HepG2 (cell line): Measurements from ENCODE around the gene KRTAP10-8.

Source experiments
- DBP ChIP-seq: sonication (generic); formaldehyde crosslinking; IDR thresholded peaks from 2 replicates; pipeline ENCODE4 v1.4.0; 2020; ENCODE audit warnings: missing genetic modification reagents; ENCODE audit errors: not compliant biosample characterization
- E2F5 ChIP-seq: sonication (generic); formaldehyde crosslinking; conservative IDR thresholded peaks from 2 replicates; pipeline ENCODE4 v1.4.0; 2020; ENCODE audit warnings: missing genetic modification reagents
- MYNN ChIP-seq: sonication (generic); formaldehyde crosslinking; IDR thresholded peaks from 2 replicates; pipeline ENCODE4 v1.4.0; 2020; ENCODE audit warnings: mild to moderate bottlenecking, low read depth, missing genetic modification reagents
- RBFOX2 ChIP-seq: fragments of 200-400 bp; formaldehyde crosslinking; IDR thresholded peaks from 2 replicates; pipeline ENCODE4 v1.6.1; 2017; ENCODE audit warnings: low read depth, mild to moderate bottlenecking, low read length
- SNAPC5 ChIP-seq: sonication (generic); formaldehyde crosslinking; IDR thresholded peaks from 2 replicates; pipeline ENCODE4 v1.8.1; 2023; ENCODE audit warnings: mild to moderate bottlenecking, missing genetic modification reagents, borderline replicate concordance
- ZNF20 ChIP-seq: sonication (generic); formaldehyde crosslinking; IDR thresholded peaks from 2 replicates; pipeline ENCODE4 v1.4.0; 2020; ENCODE audit warnings: mild to moderate bottlenecking, moderate library complexity, missing genetic modification reagents
- ZNF318 ChIP-seq: sonication (generic); formaldehyde crosslinking; IDR thresholded peaks from 2 replicates; pipeline ENCODE4 v1.4.0; 2020; ENCODE audit warnings: mild to moderate bottlenecking, missing genetic modification reagents

GRCh38 chr21:44582055-44582454 lies 29.8 kb upstream of the KRTAP10-8 start:
- TF ChIP-seq E2F5 (CRISPR knock-in tag) (no peak), MYNN (CRISPR knock-in tag) (no peak), SNAPC5 (CRISPR knock-in tag) (no peak), RBFOX2 (no peak), ZNF20 (CRISPR knock-in tag) (no peak), ZNF318 (CRISPR knock-in tag) (no peak), DBP (CRISPR knock-in tag) (no peak)
